ENCODE measurements around the gene TYROBP.

The TYROBP gene

GRCh38 chr19:35949131-35949530 is 41.0 kb upstream of the TYROBP start:
- Histone ChIP-seq H3K4me1 (ENCODE audit: insufficient read depth, low read length, poor library complexity, severe bottlenecking) (peaks cover 21% of the 10 kb centered on the region), H3K9me3 (ENCODE audit: insufficient read depth, low read depth, low read length) (no peaks in the 10 kb centered on the region), H3K4me3 (ENCODE audit: low read length, poor library complexity, severe bottlenecking) (no peak overlapping the region), H3K9ac (ENCODE audit: low read depth, low read length, poor library complexity, severe bottlenecking) (no peak overlapping the region), H3F3A (ENCODE audit: low read depth) (peaks cover 7% of the 10 kb centered on the region; the same call in 1 of the 2 replicates), H3K27me3 (ENCODE audit: insufficient read depth, low read length, poor library complexity, severe bottlenecking) (no peaks in the 10 kb centered on the region), H3K4me2 (ENCODE audit: low read depth, low read length, poor library complexity, severe bottlenecking) (no peak overlapping the region), H4K20me1 (ENCODE audit: insufficient read depth, low read length, poor library complexity, severe bottlenecking) (no peaks in the 10 kb centered on the region), H3K79me2 (ENCODE audit: insufficient read depth, low read length) (no peaks in the 10 kb centered on the region), H3K36me3 (ENCODE audit: insufficient read depth, low read length) (no peaks in the 10 kb centered on the region), H2AFZ (ENCODE audit: low read length) (no peak overlapping the region), H3K9me2 (replicated peaks; ENCODE audit: low read depth, low read length) (no peaks in the 10 kb centered on the region)
- TF ChIP-seq EZH2phosphoT487 (IDR thresholded peaks at IDR 0.05; ENCODE audit: borderline replicate concordance) (no peak), CTCF (conservative IDR thresholded peaks at IDR 0.05; ENCODE audit: low read length) (no peak)

GRCh38 chr19:35946203-35946602 is 38.1 kb upstream of the TYROBP start:
- Histone ChIP-seq H3K79me2 (ENCODE audit: insufficient read depth, low read length) (no peaks in the 10 kb centered on the region), H3K36me3 (ENCODE audit: insufficient read depth, low read length) (no peaks in the 10 kb centered on the region), H4K20me1 (ENCODE audit: insufficient read depth, low read length, poor library complexity, severe bottlenecking) (no peaks in the 10 kb centered on the region), H3K4me2 (ENCODE audit: low read depth, low read length, poor library complexity, severe bottlenecking) (no peak overlapping the region), H3F3A (ENCODE audit: low read depth) (no peaks in the 10 kb centered on the region), H2AFZ (ENCODE audit: low read length) (no peak overlapping the region), H3K27me3 (ENCODE audit: insufficient read depth, low read length, poor library complexity, severe bottlenecking) (no peaks in the 10 kb centered on the region), H3K4me3 (ENCODE audit: low read length, poor library complexity, severe bottlenecking) (no peak overlapping the region), H3K9ac (ENCODE audit: low read depth, low read length, poor library complexity, severe bottlenecking) (no peak overlapping the region), H3K9me3 (ENCODE audit: insufficient read depth, low read depth, low read length) (no peaks in the 10 kb centered on the region), H3K9me2 (replicated peaks; ENCODE audit: low read depth, low read length) (no peaks in the 10 kb centered on the region), H3K4me1 (ENCODE audit: insufficient read depth, low read length, poor library complexity, severe bottlenecking) (no peaks in the 10 kb centered on the region)
- TF ChIP-seq CTCF (conservative IDR thresholded peaks at IDR 0.05; ENCODE audit: low read length) (no peak), EZH2phosphoT487 (IDR thresholded peaks at IDR 0.05; ENCODE audit: borderline replicate concordance) (no peak)

GRCh38 chr19:35945121-35945790 is 37.2 kb upstream of the TYROBP start:
- H3K9me3 ChIP-seq (ENCODE audit: insufficient read depth, low read depth, low read length) = no peaks in the 10 kb centered on the region
- H3K4me3 ChIP-seq (ENCODE audit: low read length, poor library complexity, severe bottlenecking) = no peak overlapping the region
- no peaks in the 10 kb centered on the region for H3K79me2 ChIP-seq (ENCODE audit: insufficient read depth, low read length)
- H3F3A ChIP-seq (ENCODE audit: low read depth) = no peaks in the 10 kb centered on the region
- H3K36me3 ChIP-seq (ENCODE audit: insufficient read depth, low read length) = no peaks in the 10 kb centered on the region
- no peaks in the 10 kb centered on the region for H4K20me1 ChIP-seq (ENCODE audit: insufficient read depth, low read length, poor library complexity, severe bottlenecking)
- H3K4me2 ChIP-seq (ENCODE audit: low read depth, low read length, poor library complexity, severe bottlenecking) = no peak overlapping the region
- H3K27me3 ChIP-seq (ENCODE audit: insufficient read depth, low read length, poor library complexity, severe bottlenecking) = no peaks in the 10 kb centered on the region
- no peak overlapping the region for H2AFZ ChIP-seq (ENCODE audit: low read length)
- H3K9ac ChIP-seq (ENCODE audit: low read depth, low read length, poor library complexity, severe bottlenecking) = no peak overlapping the region
- H3K4me1 ChIP-seq (ENCODE audit: insufficient read depth, low read length, poor library complexity, severe bottlenecking) = no peaks in the 10 kb centered on the region
- TF ChIP-seq CTCF (conservative IDR thresholded peaks at IDR 0.05; ENCODE audit: low read length) = no peak
- no peak for TF ChIP-seq EZH2phosphoT487 (IDR thresholded peaks at IDR 0.05; ENCODE audit: borderline replicate concordance)
- no peaks in the 10 kb centered on the region for H3K9me2 ChIP-seq (replicated peaks; ENCODE audit: low read depth, low read length)

All from Loucy (cell line).